Colonic mucosa (tissue), 4 donors: Measurements from ENCODE around the gene PSG5. TPM values are rescaled to one million over a fixed set of nuclear protein-coding genes. Genes with fewer than 3 reads are reported as not detected.
"Not testable (repeated sequence)": the region's sequence is repeated elsewhere in the genome, so short reads cannot be mapped to it uniquely, and the experiment has no call there.

Source experiments
- DNase-seq: peaks from one replicate; pipeline ENCODE4 v3.0.0-alpha.2; 2020
- H3K27ac ChIP-seq: fragments of 200-600 bp; one replicate; pipeline ENCODE4 v1.8.0; 2021
- H3K27me3 ChIP-seq: fragments of 200-600 bp; one replicate; pipeline ENCODE4 v1.8.0; 2021
- H3K36me3 ChIP-seq: fragments of 200-600 bp; one replicate; pipeline ENCODE4 v1.8.0; 2021
- H3K4me1 ChIP-seq: fragments of 200-600 bp; one replicate; pipeline ENCODE4 v1.8.0; 2021; ENCODE audit warnings: mild to moderate bottlenecking
- H3K4me3 ChIP-seq: fragments of 200-600 bp; one replicate; pipeline ENCODE4 v1.8.0; 2021
- H3K9ac ChIP-seq, 2 donors: one replicate each; pipeline ENCODE4 v1.7.0; 2013; ENCODE audit warnings: control low read depth in 2 of 2, low read depth in 2 of 2, low read length in 2 of 2
- H3K9me3 ChIP-seq: fragments of 200-600 bp; one replicate; pipeline ENCODE4 v1.8.0; 2021
- intact Hi-C: fragments of 100-400 bp; cut with DNase I; formaldehyde crosslinking; loops from one replicate; pipeline ENCODE4 v1.14.1; 2022
- total RNA-seq, 2 donors: library from RNA; stranded (reverse); fragmentation: NEBNext Ultra II Directional in 1 of 2; extraction: Animal tissue kit (Norgen Biotek cat#: 25700) in 1 of 2; gene quantifications; one replicate each; pipeline ENCODE4 v1.2.1, GENCODE V29; 2021
- TF ChIP-seq, protein P1 (sequence below): fragments of 200-600 bp; IDR thresholded peaks from one replicate; pipeline ENCODE4 v1.8.0; 2022; ENCODE audit warnings: antibody characterized with exemption, mild to moderate bottlenecking
- donor health status: healthy.
- donor health status: DM: no; HTN: no; CAD: no.
- donor health status: DM: no; HTN: no; CAD: no.

Gene PSG5
- total RNA-seq, 2 donors from 2014 or later, result not detected

DNA sequence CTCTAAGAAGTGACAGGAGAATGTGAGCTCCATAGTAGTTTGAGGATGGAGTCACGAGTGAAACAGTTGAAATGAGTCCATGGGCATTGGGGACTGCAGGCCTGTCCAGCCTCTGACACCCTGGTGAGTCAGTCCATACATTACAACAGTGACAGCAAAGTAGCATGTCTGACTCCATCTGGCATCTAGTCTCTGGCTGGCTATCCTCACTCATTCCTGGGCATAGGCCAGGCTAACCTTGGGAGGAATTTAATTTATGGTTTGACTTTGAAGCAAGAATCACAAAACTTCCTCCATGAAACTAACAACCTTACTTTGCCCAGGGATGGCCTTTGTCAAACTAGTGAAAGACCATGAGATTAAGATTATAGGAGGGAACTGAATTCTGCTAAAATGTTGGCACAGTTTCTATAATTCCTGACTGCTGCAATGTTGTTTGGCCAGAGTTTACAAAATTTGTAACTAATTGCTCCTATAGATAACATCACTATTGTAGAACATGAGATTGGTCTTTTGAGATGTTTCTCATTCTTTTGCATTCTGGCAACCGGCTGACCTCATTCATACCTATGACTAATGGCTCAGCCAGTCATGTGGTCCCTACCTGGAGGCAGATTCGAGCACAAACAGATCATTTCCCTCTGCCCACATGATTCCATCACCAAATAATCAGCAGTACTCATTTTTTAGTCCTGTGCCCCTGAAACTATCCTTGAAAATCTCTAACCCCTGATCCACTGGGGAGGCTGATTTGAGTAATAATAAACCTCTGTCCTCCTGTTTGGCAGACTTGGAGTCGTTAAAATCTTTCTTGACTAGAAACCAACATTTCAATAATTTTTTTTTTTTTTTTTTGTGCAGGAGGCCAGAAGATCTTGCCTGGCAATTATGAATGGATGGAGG, 4.2 kb downstream of the PSG5 start:
- H3K4me1 ChIP-seq, H3K9ac ChIP-seq, DNase-seq, H3K4me3 ChIP-seq, H3K36me3 ChIP-seq, intact Hi-C loops, H3K27ac ChIP-seq, H3K9me3 ChIP-seq, H3K27me3 ChIP-seq: not testable (repeated sequence)

DNA sequence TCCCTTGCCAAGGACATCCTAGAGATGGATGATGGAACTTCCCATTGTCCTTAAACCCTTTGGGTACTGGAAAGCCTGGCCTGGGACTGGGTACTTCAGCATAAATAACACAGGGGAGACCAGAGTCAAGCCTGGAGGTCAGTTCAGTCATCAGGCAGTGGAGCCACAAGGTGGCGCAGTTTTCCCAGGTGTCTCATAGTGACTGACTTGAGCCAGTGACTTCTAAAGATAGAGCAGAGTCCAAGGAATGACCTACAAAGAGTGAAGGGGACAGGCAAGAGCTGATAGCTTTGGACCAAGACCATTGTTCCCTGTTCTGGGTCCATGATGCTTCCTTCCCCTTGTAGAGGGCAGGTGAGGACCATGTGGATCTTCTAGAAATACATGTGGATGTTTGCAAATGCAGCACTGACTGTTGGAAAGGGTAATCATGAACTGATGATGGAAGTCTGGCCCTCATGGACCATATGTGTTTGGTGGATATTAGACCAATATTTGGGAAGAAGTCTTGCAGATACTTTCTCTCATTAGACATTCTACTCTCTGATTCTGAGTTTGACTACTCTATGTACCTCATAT, 6.7 kb downstream of the PSG5 start:
- H3K27me3 ChIP-seq, H3K9me3 ChIP-seq, H3K4me3 ChIP-seq, H3K27ac ChIP-seq, H3K4me1 ChIP-seq, H3K36me3 ChIP-seq, intact Hi-C loops, DNase-seq, H3K9ac ChIP-seq: not testable (repeated sequence)

- H3K27ac ChIP-seq, H3K27me3 ChIP-seq, H3K9me3 ChIP-seq, H3K36me3 ChIP-seq, H3K4me3 ChIP-seq, H3K4me1 ChIP-seq, DNase-seq, H3K9ac ChIP-seq, intact Hi-C loops: not testable (repeated sequence)
These were observed 7.8 kb downstream of the PSG5 start for GRCh38 chr19:43178577-43178976.

DNA sequence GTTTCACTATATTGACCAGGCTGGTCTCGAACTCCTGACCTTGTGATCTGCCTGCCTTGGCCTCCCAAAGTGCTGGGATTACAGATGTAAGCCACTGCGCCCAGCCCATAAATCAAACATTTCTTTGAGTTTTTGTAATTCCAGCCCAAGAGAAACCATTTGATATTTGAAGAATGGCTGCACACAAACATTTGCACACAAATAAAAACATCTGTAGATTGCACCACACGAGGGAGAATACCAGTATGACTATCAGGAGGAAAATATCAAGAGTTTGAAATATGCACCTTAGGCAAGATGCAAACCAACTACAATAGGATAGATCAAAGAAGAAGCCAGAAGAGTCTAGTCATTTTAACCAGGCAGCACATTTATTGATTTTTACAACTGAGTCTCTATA, 20.4 kb downstream of the PSG5 start:
- H3K27ac ChIP-seq, H3K9ac ChIP-seq, DNase-seq, H3K36me3 ChIP-seq, H3K4me3 ChIP-seq, H3K27me3 ChIP-seq, H3K4me1 ChIP-seq, H3K9me3 ChIP-seq, intact Hi-C loops: not testable (repeated sequence)

GRCh38 chr19:43163135-43163534, 23.2 kb downstream of the PSG5 start:
- H3K36me3 ChIP-seq, H3K4me1 ChIP-seq, DNase-seq, intact Hi-C loops, H3K27me3 ChIP-seq, H3K4me3 ChIP-seq, H3K9ac ChIP-seq, H3K27ac ChIP-seq, H3K9me3 ChIP-seq: not testable (repeated sequence)

DNA sequence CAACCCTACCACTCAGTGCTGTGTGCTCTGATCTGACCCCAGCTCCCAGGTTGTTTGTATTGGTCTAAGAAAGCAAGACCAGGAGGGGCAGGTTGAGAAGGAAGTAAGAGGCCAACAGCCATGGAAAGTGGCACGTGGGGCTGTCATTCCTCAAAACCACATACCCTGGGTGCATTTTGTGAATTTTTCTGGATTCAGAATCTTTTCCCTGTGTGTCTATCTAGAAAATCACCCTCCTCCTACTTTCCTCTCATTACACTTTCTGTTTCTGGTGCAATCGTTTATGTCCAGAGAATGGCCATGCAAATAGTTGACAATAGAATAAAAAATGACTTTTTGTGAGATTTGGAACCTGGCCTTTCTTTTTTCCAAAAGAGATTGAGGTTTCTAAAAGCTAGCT, 24.1 kb downstream of the PSG5 start:
- H3K4me1 ChIP-seq, H3K27me3 ChIP-seq, DNase-seq, H3K9ac ChIP-seq, H3K4me3 ChIP-seq, intact Hi-C loops, H3K36me3 ChIP-seq, H3K9me3 ChIP-seq, H3K27ac ChIP-seq: not testable (repeated sequence)

DNA sequence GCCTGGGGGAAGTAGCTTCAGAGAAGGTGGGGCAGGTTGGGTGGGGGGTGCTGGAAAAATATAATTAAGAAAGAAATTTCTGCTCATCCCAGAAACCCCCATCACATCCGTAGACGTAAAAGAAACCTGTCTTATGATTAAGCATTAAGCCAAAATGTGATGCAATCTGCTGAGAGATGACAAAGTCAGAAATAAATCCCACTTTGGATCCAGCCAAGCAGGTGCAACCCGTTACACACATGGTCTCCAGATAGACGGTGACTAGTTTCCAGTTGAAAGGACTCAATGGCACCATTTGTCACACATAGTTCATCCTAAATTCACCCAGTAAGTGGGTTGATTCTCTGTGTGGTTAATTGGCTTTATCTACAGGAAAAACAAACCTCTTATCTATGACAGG, 34.1 kb downstream of the PSG5 start:
- no peaks in the 10 kb centered on the region for H3K36me3 ChIP-seq
- no peak for DNase-seq

DNA sequence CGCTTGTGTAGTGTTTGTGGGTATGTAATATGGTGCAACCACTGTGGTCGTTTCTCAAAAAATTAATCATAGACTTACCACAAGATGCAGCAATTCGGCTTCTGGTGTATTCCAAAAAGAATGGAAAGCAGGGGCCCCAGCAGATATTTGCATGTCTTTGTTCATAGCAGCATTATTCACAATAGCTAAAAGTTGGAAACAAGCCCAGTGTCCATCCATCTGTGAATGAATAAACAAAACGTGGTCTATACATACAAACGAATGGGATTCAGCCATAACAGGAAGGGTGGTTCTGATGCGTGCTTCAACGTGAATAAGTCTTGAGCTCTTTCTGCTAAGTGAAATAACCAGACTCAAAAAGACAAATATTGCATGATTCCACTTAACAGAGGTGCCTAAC, 36.5 kb downstream of the PSG5 start:
- H3K4me3 ChIP-seq, H3K4me1 ChIP-seq, intact Hi-C loops, H3K36me3 ChIP-seq, H3K27ac ChIP-seq, H3K27me3 ChIP-seq, H3K9ac ChIP-seq, H3K9me3 ChIP-seq, DNase-seq: not testable (repeated sequence)

More for the DNA sequence above, 34.1 kb downstream of the PSG5 start:
- TF ChIP-seq, protein P1, sequence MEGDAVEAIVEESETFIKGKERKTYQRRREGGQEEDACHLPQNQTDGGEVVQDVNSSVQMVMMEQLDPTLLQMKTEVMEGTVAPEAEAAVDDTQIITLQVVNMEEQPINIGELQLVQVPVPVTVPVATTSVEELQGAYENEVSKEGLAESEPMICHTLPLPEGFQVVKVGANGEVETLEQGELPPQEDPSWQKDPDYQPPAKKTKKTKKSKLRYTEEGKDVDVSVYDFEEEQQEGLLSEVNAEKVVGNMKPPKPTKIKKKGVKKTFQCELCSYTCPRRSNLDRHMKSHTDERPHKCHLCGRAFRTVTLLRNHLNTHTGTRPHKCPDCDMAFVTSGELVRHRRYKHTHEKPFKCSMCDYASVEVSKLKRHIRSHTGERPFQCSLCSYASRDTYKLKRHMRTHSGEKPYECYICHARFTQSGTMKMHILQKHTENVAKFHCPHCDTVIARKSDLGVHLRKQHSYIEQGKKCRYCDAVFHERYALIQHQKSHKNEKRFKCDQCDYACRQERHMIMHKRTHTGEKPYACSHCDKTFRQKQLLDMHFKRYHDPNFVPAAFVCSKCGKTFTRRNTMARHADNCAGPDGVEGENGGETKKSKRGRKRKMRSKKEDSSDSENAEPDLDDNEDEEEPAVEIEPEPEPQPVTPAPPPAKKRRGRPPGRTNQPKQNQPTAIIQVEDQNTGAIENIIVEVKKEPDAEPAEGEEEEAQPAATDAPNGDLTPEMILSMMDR, result no peak
- intact Hi-C loops, result no loop called here
- Histone ChIP-seq H3K9me3 (no peaks in the 10 kb centered on the region), H3K4me1 (no peaks in the 10 kb centered on the region), H3K9ac (no peak overlapping the region), H3K27ac (no peak overlapping the region), H3K27me3 (no peaks in the 10 kb centered on the region), H3K4me3 (no peak overlapping the region)

DNA sequence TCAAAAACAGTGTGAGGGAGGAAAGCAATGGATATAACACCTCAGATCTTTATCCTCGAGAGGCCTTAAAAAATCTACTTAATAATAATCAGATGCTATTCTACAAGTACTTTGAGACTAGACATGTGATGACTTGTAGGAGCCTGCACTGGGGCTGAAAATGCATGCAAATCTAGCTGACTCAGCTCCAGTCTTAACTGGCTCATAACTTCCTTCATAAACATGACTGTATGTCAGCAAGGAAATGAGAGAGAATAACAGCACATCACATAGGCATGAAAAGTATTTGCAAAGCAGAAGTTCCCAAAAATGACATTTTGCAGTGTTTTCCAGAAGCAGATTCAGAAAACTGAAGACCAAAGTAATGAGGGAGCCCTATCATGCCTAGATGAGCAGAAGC, 38.1 kb downstream of the PSG5 start:
- Histone ChIP-seq H3K4me1 (no peaks in the 10 kb centered on the region), H3K9ac (no peak overlapping the region), H3K27ac (no peak overlapping the region), H3K27me3 (no peaks in the 10 kb centered on the region), H3K9me3 (no peaks in the 10 kb centered on the region), H3K36me3 (no peaks in the 10 kb centered on the region), H3K4me3 (no peak overlapping the region)
- DNase-seq, result no peak
- intact Hi-C loops, result no loop called here
- TF ChIP-seq, protein P1, result no peak

DNA sequence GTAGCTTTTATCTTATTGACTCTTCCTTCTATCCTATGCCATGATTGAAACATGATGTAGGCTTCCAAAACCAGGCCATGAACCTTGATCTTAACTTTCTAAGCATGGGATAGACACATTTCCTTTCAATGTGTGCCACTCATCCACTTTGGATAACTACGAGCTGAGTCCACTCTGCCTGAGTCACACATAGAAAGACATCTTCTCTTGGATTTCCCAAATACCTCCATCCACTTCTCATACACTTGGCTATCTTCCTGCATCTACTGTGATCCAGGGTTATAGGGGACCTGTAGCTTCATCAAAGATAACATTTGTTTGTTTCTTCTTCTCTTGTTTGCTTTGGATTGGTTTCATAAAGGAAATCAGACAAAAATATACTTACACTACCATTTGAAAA, 44.6 kb downstream of the PSG5 start:
- H3K9ac ChIP-seq, H3K27me3 ChIP-seq, H3K36me3 ChIP-seq, H3K9me3 ChIP-seq, H3K4me3 ChIP-seq, DNase-seq, H3K27ac ChIP-seq, intact Hi-C loops, H3K4me1 ChIP-seq: not testable (repeated sequence)
